Right ventricle myocardium inferior (tissue), 1 donor: ENCODE results near the gene FZD4. TPM values are rescaled to one million over a fixed set of nuclear protein-coding genes. Genes with fewer than 3 reads are reported as not detected.
"Not testable (repeated sequence)": the region's sequence is repeated elsewhere in the genome, so short reads cannot be mapped to it uniquely, and the experiment has no call there.

Source experiments
- ATAC-seq: fragments of 200-7000 bp; cut with Tn5 transposase; one replicate; pipeline ENCODE4 v1.9.1; 2020; ENCODE audit warnings: mild to moderate bottlenecking, moderate library complexity
- DNase-seq: peaks from one replicate; pipeline ENCODE4 v3.0.0; 2021; ENCODE audit errors: missing footprints
- intact Hi-C: fragments of 100-400 bp; cut with DNase I; formaldehyde crosslinking; loops from one replicate; pipeline ENCODE4 v1.11.0; 2022
- total RNA-seq: library from RNA; stranded (reverse); fragmentation: NEBNext Ultra II Directional; extraction: Animal tissue kit (Norgen Biotek cat#: 25700); gene quantifications from one replicate; pipeline ENCODE4 v1.2.1, GENCODE V29; 2021
- donor health status: DM: no; HTN: yes; CAD: no; lungs with severe emphysema.

Gene FZD4
- total RNA-seq, 1 donor from 2014 or later: 31.3 TPM

DNA sequence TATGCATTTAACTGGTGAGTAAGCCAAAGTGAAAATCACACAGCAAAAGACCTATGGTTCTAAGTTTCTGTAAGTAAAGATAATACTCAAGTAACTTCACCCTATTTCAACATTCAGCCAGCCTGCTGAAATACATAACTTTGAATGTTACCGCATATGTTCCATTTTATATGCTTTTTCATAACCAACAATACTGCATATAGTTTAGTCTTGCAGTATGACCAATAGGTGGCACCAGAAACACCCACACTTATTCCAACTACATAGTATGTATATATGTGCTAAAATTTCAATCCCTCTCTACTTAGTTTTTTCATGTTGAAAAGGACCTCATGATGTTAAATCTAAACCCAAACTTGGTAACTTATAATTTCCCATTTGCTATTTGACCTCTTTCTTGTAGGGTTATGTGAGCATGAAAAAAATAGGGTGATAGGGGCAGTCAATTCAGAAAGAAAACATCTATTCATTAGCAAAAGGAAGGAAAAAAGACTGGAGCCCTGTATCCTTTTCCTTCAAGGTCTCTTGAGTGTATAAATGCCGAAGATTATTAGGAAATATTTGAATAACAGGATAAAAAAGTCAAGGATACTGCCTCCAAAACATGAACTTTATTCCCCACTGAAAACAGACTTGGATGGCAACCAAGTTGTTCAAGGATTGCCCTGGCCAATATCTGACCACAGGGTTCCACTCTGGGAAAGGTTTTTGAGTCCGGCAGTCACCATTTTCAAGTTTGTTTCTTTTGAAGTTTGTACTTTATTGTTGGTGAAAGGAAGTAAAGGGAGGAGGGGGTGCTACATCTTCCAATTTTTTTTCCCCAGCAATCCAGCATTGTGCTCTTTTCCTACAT lies 23.8 kb upstream of the FZD4 start:
- intact Hi-C loops: loop anchor here (2.0 to 5.0 kb wide), 2 partner anchors 22 to 58 kb away; partner anchors contain the start of gene TMEM135
- DNase-seq (no peak), ATAC-seq (peak; percentile 44)

DNA sequence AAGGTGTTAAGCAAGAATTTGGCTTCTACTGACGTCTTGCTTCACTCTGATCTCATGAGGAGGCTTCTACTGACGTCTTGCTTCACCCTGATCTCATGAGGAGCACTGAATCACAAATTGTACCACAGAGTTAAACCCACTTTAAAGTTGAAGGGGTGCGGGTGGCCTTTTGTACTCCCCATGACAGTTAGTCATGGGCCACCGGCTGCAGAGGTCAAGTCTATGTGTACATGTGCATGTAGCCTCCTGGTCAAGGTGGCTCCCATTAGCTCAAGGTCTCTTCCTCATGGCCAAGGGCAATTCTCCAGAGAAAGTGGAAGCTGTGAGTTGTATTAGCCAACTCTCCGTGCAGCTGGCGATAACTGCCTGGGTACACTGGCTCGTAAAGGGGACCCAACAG lies 23.1 kb upstream of the FZD4 start:
- DNase-seq: peak; percentile 72

DNA sequence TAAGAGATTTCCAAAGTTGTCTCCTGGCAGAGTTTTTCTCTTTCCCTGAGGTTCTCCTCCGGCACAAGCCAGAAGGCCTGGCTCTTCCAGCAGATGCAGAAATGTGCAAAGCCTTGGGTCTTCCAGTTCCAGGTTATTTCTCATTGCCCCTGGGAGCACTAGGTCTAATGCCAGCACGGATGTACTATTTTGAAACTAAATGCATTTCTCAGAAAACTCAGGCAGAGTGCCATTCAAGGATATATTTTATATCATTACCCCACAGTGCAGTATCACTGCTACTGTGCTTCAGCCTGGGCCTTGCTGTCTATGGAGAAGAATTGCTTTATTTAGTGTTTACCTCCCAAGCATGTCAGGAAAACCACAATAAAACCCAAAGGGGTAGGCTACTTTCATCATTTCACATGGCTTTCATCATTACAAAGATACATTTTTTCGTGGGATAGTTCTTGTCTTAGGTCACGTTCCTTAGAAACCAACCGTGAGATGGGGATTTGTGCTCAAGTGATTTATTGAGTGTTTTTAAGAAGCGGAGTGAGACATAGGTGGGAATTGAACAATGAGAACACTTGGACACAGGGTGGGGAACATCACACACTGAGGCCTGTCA lies 22.4 kb upstream of the FZD4 start:
- ATAC-seq (peak; percentile 84), DNase-seq (peak; percentile 67)
- intact Hi-C loops: loop anchor here (2.0 to 5.0 kb wide), 2 partner anchors 21 to 60 kb away; partner anchors contain the start of gene TMEM135

More for the DNA sequence above, 23.1 kb upstream of the FZD4 start:
- peak; percentile 73 for ATAC-seq
- intact Hi-C loops: loop anchor here (2.0 to 5.0 kb wide), 2 partner anchors 21 to 59 kb away; partner anchors contain the start of gene TMEM135

GRCh38 chr11:86972734-86973133 lies 17.5 kb upstream of the FZD4 start:
- ATAC-seq (no peak), DNase-seq (no peak)
- intact Hi-C loops: no loop called here

GRCh38 chr11:86969258-86969657 lies 14.1 kb upstream of the FZD4 start:
- intact Hi-C loops: no loop called here
- no peak for ATAC-seq
- DNase-seq: no peak

DNA sequence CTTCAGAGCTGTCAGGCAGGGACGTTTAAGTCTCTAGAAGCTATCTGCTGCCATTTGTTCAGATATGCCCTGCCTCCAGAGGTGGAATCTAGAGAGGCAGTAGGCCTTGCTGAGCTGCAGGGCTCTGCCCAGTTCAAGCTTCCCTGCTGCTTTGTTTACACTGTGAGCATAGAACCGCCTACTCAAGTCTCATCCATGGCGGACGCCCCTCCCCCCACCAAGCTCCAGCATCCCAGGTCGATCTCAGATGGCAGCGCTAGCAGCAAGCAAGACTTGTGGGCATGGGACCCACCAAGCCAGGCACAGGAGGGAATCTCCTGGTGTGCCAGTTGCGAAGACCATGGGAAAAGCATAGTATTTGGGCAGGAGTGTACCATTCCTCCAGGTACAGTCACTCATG lies 12.4 kb upstream of the FZD4 start:
- DNase-seq, ATAC-seq, intact Hi-C loops: not testable (repeated sequence)

DNA sequence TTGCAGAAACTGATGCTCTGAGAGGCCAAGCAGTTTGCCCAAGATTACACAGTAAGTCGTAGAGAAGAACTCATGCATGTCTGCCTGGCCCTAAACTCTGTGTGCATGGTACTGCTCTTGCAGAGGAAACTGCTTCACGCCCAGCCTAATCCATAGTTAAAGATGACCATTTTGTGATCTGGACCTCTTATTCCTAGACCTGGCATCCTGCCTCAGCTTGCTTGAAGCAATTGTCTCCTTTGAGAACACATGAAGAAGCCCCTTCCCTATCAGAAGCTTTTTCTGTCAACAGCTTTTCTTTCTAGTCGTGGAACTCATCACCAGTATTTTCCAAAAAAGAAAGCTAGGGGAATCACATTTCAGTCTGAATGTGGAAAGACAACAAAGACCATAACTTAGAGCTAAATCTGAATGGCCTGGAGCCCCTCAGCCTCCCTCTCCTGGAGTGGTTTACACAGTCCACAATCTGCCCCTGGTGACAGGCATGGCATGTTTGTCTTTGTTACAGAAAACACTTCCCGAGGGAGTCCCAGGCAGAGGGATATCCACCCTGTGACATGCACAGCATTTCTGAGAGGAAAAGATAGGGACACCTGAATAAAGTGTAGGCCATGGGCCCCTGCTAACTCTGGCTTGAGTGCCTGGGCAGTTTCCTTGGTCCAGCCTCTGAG lies 2.9 kb upstream of the FZD4 start:
- intact Hi-C loops: loop anchor here (2.0 to 10.0 kb wide), 3 partner anchors 21 to 137 kb away; no protein-coding TSS in a partner anchor
- ATAC-seq (no peak), DNase-seq (no peak)

GRCh38 chr11:86956905-86957195 lies 1.7 kb upstream of the FZD4 start:
- DNase-seq: no peak
- no peak for ATAC-seq
- intact Hi-C loops: loop anchor here (1.0 to 10.0 kb wide), 4 partner anchors 22 to 138 kb away; partner anchors contain the start of gene TMEM135

DNA sequence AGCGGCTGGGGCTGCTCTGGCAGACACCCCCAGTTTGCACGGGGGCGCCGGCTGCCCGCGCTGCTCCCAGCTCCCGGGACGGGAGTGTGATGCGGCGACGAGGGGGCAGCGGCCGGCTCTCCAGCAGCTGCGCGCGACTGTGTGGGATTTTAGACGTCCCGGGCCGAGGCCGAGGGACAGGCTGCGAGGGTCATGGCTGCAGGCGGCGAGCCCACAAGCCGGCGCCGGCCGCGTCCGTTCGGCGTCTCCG lies 159 bp downstream of the FZD4 start:
- ATAC-seq: no peak

DNA sequence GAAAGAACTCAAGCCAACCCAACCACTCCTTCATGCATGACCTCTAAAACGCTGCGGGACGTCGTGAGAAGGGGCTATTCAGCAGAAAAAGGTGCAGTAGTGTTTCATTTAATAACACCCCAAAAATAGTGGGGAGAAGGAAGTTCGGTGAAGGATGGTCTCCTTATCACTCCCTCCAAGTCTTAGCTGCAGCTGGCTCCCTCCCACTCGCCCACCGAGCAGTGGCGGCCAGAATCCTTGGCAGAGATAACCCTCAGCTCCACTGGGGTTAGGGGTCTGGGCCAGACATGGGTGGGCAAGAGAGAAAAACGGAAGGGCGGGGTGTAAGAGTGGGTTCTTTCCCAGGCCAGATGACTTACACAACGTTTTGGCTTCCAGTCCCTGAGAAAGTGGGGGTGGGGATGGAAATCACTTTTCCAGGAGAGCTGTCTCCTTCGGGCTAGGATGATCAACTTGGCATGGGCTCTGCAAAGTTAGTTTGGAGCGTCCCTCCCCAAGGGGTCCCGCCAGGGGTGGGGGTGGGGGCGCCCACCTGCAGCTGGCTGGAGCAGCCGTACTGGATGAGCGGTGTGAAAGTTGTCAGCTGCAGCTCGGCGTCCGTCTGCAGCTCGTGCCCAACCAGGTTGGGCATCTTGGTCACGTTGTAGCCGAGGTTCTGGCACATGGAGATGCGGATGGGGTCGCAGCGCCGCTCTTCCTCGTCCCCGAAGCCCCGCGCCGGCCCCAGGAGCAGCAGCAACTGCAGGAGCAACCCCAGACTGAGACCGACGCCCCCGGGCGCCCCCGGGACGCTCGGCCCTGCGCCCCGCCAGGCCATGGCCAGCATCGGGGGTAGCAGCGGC lies 705 bp downstream of the FZD4 start:
- intact Hi-C loops: loop anchor here (2.0 to 10.0 kb wide), 3 partner anchors 14 to 140 kb away; no protein-coding TSS in a partner anchor
- no peak for DNase-seq
- no peak for ATAC-seq

More for the DNA sequence above, 159 bp downstream of the FZD4 start:
- DNase-seq: no peak
- intact Hi-C loops: loop anchor here (2.0 to 10.0 kb wide), 3 partner anchors 14 to 140 kb away; no protein-coding TSS in a partner anchor

GRCh38 chr11:86952221-86952875 lies 2.8 kb downstream of the FZD4 start:
- intact Hi-C loops: loop anchor here (10.0 kb wide), 1 partner anchor 142 kb away; no protein-coding TSS in a partner anchor
- ATAC-seq: no peak
- no peak for DNase-seq

- intact Hi-C loops: loop anchor here (10.0 kb wide), 1 partner anchor 143 kb away; no protein-coding TSS in a partner anchor
- ATAC-seq (no peak), DNase-seq (no peak)
Measured at GRCh38 chr11:86951706-86952105, 3.5 kb downstream of the FZD4 start.

GRCh38 chr11:86950661-86950995 lies 4.6 kb downstream of the FZD4 start:
- intact Hi-C loops: loop anchor here (10.0 kb wide), 1 partner anchor 144 kb away; no protein-coding TSS in a partner anchor

DNA sequence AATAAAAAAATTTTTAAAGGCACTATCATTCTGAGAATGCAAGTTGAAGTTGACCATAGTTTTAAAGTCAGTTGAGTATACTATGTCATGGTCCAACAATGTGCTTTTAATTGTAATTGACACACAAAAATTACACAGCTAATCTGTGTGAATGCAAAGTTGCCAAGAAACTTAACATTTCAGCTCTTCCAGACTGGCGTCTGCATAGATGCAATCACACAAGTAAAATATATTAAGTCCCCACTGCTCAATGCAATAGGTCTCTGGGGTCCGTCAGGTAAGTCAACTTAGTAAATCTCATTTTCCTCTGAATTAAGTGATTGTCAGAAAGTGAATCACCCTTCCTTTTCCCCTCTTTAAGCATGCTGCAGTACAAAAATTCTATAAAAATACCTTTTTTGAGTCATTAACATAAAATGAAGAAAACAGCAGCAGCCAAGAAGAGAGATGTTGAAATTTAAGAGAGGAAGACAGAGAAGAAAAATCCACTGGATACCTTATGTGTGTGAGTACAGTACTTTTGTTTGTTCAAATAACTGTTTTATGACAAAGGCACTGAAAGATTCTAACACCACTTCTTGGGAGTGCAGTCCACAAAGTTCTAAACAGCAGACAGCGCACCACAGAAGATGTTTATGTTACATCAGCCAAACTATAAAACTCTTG lies 5.1 kb downstream of the FZD4 start:
- ATAC-seq: no peak
- intact Hi-C loops: loop anchor here (10.0 kb wide), 1 partner anchor 145 kb away; no protein-coding TSS in a partner anchor
- no peak for DNase-seq

More at GRCh38 chr11:86950661-86950995, 4.6 kb downstream of the FZD4 start:
- no peak for DNase-seq
- ATAC-seq: no peak

- no peak for DNase-seq
- intact Hi-C loops: no loop called here
Measured at GRCh38 chr11:86948733-86949132, 6.5 kb downstream of the FZD4 start.

DNA sequence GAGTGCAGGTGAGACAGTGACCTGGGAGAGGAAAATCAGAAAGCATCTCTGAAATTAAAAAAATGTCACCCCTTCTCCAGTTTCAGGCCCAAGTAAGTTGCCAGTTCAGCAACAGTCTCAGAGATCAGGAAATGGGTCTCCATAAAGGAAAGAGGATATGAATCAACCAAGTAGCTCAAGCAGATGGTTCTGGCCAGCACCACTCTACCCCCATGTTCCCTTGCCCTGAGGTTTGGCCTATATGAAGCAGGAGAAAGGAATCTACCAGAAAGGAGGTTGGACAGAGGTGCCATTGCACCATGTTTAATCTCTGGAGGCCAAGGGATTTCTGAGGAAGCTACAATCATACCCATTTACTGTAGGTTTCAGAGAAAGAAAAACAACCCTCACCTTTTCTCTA lies 7.7 kb downstream of the FZD4 start:
- intact Hi-C loops: no loop called here
- DNase-seq (no peak), ATAC-seq (no peak)

More at GRCh38 chr11:86948733-86949132, 6.5 kb downstream of the FZD4 start:
- ATAC-seq: peak; percentile 67

- ATAC-seq, DNase-seq, intact Hi-C loops: not testable (repeated sequence)
Measured at GRCh38 chr11:86943505-86943904, 11.7 kb downstream of the FZD4 start.
